Globus pallidus (tissue), 1 donor: ENCODE measurements around the gene PFDN1.
"Not testable (repeated sequence)": the region's sequence is repeated elsewhere in the genome, so short reads cannot be mapped to it uniquely, and the experiment has no call there.

ENCODE experiments used
- DNase-seq: peaks from one replicate; pipeline ENCODE4 v3.0.0-alpha.2; 2015; ENCODE audit warnings: low spot score

The PFDN1 gene, protein sequence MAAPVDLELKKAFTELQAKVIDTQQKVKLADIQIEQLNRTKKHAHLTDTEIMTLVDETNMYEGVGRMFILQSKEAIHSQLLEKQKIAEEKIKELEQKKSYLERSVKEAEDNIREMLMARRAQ

DNA sequence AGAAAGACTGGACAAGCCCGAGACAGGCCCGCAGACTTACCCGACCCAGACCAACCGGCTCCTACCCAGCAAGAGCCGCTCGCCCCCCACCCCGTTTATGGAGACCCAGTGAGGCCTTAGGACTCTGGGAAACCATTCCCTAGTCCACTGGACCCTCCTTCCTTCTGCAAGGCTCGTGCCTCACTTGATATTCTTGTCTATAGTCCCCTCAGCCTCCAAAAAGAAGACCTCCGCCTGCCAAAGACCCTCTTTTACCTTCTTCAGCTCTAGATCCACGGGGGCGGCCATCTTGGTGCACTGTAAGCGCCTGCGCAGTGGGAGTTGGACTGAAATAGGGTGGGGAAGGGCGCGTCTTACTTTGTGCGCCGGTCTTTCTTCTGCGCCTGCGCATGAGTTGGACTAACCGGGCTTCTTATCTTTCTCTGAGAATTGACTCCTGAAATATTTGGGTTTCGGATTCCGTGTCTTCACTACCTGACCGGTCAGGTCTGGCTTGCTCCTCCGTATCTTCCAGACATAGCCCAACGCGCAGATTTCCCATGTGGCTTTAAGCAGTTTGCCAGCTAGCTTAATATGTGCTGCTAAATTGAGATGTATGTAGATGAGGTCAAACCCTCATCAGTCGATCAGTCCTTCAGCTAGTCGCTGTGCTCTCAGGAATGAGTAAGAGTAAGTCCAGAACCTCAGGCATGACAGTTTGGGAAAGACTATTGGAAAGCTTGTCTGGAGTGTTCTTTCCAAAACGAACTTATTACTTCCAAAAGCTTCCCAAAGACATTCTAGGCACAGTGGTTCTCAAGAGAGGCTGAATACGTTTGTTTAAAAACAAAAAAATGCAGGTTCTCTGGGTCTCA, at the start of gene PFDN1:
Gene PFDN1 (minus strand): TSS at position 316 of the 854 bp plus-strand sequence. CDS start 28 bp downstream, at position 288.
- peak; percentile 94 for DNase-seq

DNA sequence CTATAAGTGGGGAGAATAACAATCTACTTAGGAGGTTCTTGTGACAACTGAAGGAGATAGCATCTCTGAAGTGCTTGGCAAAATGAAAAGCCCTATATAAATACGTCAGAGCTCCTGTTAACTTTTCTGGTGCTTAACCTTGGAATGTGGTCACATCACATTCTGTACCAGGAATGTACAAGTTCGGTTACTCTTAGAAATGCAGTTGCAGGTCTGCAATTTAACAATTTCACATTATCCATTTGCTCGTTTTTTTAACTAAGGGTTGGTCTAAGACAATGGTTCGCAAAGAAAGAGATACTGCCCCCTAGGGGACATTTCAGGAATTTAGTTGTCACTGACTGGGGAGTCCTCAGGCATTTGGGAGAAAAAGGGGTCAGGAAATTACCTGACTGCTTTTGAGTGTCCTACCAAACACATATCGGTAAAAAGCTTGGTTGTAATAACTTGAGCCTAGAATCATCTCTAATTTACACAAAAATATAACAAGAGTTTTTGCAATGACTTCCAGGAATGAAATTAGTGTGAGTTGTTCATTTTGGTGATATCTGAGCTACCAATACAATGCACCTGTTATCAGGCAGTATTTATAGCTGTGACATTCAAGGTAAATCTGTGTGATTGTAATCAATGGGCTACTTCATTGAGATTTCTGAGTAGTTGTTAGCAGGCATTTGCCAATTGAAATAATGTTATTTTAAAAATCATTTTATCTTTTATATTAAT, 48.9 kb upstream of the PFDN1 start:
- DNase-seq: peak; percentile 77

DNA sequence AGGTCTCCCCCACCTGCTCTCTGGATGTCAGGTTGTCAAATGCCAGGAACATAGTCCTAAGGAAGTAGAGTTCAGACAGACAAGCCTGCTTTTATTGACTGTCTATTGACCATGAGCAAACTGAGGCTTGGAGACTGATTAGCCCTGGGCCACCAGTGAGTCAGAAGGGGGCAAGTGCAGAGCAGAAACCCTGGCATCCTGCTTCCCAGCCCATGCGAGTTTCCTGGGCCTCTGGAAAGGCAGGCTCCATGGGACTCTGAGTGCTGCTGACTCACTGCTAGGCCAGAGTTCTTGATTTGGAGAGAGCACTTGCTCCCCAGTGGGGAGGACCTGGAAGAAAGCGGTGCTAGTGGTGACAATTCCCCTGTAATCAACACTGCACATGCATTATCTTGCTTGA, 46.3 kb upstream of the PFDN1 start:
- DNase-seq: no peak

DNA sequence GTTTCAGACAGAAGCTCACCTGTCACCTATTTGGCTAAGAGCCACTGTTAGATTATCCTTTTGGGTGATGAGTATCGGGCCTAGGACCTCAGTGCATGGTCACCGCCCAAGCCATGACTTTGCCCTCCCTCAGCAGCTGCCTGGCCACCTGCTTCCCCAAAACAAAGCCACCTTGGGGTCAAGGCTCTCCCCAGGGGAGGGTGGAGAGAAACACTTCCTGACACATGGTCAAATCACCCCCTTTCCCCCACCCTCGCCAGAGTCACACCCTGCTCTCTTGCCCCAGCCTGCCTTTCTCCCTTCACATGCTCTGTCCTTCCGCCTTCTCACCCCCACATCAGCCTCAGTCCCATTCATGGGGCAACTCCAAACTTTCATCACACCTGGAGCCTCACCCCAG, 45.2 kb upstream of the PFDN1 start:
- DNase-seq: no peak

DNA sequence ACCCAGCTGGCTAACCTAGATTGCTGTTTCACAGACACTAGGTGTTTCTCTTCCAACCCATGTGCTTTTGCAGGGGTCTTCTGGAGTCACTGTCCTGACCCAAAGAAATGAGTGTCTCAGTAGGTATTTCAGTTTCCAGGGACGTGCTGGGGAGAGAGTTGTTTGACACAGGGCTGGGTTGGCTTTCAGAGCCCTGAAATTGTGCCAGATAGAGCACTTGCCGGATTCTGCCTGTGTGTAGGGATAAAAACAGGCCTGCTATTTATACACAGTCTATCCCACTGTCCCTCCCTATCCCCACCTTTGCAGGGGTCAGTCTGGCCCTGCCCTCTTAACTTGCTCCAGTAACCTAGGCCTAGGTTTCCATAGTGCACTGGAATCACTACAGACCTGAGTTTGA, 44.5 kb upstream of the PFDN1 start:
- no peak for DNase-seq

DNA sequence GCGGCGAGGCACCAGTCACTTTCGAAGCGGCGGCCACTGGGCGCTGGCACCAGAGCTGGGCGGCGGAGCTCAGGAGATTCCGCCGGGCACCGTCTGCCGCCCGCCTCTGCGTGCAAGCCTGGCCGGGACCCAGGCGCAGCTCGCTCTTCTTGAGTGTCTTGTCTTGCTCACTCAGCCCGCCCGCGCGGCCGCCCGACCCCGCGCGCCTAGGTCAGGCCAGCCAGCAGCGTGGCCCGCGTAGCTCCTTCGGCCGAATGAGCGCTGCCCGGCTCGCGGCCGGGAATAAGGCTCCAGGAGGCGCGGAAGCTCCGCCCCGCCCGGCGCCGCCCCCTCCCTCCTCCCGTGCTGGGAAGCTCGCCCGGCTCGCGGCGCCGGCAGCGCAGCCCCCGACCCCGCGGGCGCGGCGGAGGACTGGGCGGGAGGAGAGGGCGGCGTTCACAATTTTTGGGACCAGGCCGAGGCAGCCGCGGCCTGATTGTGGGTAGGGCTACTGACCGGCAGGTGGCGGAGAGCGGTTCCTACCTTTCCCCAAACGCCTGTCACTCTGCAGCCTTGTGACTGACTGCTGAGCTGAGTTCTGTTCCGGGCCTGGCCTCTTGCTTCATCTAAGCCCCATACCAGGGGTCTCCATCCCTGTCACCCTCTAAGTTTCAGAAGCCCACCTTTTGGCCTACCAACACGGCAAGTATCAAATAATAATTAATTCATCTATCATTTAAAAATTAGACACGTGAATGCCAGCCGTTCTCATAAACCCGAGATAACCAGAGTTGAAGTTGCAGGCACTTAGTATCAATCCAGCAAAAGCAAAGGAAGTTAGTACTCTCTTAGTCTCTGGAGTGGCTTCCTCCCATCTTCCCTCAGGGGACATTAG, 43.7 kb upstream of the PFDN1 start, which contains the start of gene HBEGF:
Gene HBEGF (minus strand): TSS at position 256 of the 874 bp plus-strand sequence. CDS start 275 bp downstream, outside the sequence.
- DNase-seq: peak; percentile 87

DNA sequence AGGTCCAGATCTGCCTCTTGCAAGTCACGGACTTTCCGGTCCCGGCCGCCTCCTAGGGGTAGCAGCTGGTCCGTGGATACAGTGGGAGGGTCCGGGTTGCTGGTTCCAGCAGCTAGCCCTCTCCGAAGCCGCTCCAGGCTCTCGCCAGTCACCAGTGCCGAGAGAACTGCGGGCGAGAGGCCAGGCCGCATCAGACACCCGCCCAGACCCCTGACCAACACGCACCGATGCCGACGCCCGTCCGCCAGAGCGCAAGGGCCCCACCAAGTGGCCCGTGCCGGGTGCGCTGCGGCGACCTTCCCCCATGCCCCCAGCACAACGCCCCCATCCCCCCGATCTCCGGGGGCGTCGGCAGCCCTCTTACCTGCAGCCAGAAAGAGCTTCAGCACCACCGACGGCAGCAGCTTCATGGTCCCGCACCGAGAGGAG, 43.0 kb upstream of the PFDN1 start:
- DNase-seq: peak; percentile 76

DNA sequence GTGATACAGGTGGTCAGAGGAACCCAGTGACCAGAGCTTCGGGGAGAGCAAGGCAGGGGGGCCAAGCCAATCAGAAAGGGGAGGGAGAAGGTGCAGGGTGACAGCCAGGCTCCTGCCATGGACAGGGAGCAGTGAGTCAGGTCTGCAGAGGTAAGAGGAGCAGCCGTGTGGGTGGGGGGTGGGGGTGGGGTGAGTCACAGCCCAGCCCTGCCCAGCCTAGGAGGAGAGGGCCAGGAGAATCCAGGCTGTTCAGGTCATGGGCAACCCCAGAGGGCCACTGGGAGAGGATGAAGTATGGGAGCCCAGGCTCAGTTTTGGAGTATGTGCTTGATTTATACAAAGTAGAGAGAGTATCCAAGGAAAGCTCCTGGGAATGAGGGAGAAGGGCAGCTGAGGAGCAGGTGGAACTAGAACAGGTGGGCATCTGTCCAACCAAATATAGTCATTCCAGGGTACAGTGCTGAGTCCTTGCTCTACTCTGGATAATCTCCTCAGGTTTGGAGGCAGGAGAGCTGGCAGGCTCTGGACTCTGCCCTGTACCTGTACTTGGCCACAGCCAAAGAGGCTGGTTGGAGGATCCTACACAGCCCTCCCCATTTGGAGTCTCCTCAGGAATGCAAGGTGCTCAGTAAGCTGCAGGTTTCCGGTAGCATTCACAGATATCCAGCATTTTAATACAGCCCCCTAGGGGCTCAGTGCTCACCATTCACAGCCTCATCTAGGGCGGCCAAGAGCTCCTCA, 42.0 kb upstream of the PFDN1 start:
- DNase-seq: no peak

DNA sequence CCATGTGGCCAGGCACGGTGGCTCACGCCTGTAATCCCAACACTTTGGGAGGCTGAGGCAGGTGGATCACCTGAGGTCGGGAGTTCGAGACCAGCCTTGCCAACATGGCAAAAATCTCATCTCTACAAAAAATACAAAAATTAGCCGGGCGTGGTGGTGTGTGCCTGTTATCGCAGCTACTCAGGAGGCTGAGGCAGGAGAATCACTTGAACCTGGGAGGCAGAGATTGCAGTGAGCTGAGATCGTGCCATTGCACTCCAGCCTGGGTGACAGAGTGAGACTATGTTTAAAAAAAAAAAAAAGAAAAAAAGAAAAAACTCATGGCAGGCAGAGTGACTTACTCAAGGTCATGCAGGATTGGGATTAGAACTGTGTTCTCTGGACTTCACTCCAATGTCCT, 40.9 kb upstream of the PFDN1 start:
- DNase-seq: not testable (repeated sequence)

DNA sequence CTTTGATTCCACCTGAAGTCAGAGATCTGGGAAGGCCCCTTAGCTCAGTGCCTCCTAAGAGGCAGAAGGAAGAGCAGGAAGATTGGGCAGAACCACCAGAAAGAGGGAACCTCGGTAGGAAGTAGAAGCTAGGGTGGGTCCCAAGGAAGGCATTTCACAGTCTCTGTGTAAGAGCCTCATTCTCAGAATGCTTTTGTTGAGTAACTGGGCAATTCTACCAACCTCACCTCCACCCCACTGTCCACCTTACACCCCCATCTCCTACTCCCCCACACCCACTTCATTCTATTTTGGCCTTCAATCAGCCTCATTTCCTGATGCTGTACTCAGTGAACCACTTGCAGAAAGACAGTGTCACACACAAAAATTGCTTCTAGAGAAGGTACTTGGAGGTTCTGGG, 40.0 kb upstream of the PFDN1 start:
- no peak for DNase-seq

DNA sequence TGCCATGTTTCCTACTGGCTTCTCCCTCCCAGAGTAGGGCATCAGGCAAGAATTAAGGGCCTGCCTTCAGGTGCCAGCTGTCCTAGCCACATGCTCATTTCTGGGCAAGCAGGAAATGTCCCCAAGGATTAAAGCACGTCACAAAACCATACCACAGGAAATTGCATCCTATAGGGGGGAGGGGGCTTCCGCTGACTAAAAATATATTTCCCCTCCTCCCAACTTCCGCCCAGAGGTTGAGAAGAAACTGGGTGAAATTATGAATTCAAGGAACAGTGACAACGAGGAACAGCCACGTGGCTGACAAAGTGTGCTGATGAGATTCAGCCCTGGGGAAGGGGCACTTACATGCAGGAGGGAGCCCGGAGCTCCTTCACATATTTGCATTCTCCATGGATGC, 39.4 kb upstream of the PFDN1 start:
- no peak for DNase-seq

DNA sequence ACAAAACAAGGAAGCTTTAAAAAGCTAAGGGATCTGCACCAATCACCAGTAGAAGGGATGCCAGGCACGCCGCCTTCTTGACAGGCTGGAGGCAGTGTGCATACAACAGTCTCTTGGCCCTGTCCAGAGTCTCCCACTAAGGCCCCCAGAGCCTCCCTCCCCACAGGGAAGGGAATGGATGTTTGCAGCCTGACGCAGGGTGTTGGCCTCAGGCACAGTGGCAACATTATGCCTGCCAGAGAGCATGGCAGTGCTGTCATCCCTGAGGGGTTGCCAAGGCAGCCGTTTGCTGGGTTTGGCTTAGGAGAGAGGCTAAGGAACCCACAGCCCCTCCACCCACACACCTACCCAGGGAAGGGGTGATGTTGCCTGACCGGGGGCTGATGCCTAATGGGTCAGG, 38.7 kb upstream of the PFDN1 start:
- peak; percentile 93 for DNase-seq

DNA sequence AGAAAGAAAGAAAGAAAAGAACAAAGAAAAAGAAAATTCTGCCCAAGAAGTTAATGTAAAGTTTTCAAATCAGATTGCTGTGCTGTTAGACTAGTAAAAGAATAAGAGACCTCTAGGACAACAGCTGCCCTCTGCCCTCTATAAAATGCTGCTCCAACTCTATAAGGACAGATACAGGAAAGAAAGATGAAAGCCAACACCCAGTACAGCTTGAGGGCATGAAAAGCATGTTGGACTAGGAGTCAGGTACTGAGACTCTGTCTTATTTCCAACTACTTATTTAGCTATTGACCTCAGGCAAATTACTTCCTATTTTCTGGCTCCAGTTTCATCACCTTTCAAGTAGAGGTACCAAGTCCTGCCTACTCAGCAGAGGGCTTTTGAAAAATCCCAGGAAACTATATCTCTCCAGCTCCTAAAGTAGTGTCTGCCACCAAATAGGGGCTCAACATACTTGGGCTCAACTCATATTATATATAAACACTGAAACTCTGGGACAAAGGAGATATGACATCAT, 37.8 kb upstream of the PFDN1 start:
- no peak for DNase-seq

DNA sequence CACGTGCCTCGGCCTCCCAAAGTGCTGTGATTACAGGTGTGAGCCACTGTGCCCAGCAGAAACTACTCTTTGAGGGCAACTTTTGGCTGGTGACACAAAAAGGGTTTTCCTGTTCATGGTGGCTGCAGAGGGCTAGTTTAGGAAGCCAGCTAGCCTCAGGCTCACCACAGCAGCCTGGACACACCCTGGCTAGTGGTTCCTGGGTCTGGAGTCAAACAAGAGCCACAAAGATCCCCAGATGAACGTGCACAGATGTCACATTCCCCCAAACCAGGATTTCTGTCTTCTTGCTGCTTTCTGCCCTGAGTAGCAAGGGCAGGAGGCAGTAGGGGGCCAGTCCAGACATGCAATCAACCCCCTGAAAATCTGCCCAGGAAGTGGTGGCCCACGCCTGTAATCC, 36.7 kb upstream of the PFDN1 start:
- DNase-seq: no peak

DNA sequence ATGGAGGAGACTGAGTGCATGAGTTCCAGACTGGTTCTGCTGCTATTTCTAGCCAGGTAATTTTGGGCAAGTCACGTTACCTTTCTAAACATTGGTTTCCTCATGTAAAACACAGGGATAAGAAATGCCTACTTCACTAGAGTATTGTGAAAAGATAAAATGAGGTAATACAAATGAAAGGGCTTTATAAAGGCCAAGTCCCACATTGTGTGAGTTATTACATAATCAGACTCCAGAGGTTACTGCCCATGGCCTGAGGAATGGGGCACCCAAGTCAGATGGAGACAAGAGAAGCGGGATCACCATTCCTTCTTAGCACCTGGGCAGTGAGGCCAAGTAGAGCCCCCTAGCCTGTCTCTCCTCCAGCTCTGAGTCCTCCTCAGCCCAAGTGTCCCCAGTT, 36.0 kb upstream of the PFDN1 start:
- DNase-seq: no peak

DNA sequence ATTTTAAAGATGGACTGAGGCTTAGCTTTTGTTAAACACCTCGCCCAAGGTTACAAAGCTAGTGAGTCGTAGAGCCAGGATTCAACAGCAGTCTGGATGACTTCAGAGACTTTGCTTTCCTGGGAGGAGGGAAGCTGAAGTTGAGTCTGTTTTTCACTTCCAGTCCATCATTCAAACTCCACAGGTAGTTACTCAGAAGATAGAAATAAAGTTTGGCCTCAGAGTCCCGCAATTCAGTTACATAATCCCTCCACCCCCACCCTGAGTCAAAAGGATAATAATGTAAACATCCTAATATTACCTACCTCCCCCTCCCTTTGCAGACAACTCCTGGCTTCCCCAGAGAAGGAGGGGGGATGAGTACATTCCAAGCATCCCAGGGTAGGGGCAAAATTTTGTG, 35.4 kb upstream of the PFDN1 start:
- no peak for DNase-seq

DNA sequence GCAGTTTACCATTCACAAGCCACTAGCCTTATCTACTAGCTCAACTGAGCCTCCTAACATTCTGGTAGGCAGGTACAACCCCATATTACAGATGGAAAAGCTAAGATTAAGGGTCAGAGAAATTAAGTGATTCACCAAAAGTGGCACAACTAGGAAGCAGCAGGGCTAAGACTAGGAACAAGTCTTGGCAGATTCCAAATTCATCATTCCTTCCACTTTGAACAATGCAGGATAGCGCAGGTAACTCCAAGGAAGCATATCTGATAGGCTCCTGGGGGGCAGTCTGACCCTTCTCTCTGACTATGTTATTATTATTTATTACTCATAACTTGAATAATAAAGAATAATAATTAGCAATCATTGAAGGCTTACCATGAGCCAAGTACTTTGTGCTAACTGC, 35.0 kb upstream of the PFDN1 start:
- DNase-seq: no peak

DNA sequence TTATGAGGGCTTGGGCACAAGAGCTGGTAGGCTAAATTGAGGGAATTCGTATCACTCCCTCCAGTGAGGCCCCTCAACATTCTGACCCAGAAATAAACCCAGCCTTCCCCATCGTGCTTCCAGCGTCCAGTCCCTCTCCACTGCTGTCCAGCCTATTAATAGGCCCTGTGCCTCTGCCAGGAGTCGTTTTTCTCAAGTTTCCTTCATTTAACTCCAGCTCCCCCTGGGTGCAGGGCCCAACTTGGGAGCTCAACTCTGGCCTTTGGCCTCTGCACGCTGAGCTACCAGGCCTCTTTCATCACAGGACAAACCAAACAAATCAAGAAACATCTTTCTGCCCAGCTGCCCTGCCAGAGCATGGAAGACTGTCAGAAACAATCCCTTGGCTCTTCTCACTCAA, 33.5 kb upstream of the PFDN1 start:
- no peak for DNase-seq

DNA sequence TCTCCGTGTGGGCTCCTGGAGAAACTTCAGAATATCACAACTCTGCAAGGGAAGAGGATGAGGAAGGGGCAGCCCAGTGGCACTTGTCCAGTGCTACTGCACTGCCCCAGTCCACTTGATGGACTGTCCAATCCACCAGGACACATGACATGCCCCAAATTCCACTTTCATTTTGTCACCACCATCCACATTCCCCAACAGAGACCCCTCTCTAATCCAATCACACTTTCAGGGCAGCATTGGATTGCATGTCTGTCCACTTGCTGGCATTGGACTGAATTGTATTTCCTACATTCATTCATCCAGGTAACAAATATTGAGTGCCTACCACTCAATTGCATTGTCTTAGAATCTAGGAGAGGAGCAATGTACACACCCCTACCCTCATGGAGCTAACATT, 28.7 kb upstream of the PFDN1 start:
- DNase-seq: no peak

DNA sequence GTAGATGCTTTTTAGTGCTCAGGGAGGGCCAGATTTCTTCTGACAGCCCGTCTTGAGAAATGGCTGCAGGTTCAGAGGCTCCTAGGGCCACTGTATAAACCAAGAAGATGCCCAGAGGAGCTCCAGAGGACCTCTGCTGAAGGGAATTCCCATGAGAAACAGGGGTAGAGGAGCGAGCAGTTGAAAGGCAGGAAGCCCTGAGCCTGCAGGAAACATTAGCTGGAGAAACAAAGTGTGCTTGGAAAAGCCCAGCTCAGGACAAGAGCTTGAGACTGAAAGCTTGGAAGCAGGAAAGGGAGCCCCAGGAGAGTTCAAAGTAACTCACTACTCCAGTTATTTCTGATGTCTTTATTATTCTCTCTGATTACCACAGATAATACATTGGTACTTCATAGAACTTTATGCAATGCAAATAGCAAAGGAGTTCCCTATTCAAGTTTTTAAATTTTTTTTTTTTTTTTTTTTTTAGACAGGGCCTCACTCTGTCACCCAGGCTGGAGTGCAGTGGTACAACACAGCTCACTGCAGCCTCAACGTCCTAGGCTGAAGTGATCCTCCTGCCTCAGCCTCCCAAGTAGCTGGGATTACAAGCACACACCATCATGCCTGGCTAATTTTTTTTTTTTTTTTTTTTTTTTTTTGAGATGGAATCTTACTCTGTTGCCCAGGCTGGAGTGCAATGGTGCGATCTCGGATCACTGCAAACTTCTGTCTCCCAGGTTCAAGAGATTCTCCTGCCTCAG, 27.0 kb upstream of the PFDN1 start:
- DNase-seq: no peak
